GM19397 (cell line): ENCODE data around the gene CHAT.

ENCODE experiments used
- ATAC-seq: cut with Tn5 transposase; IDR thresholded peaks from one replicate; pipeline ENCODE4 v1.9.1; 2021; ENCODE audit warnings: mild to moderate bottlenecking, moderate library complexity; ENCODE audit not compliant: unreplicated experiment

CHAT gene

DNA sequence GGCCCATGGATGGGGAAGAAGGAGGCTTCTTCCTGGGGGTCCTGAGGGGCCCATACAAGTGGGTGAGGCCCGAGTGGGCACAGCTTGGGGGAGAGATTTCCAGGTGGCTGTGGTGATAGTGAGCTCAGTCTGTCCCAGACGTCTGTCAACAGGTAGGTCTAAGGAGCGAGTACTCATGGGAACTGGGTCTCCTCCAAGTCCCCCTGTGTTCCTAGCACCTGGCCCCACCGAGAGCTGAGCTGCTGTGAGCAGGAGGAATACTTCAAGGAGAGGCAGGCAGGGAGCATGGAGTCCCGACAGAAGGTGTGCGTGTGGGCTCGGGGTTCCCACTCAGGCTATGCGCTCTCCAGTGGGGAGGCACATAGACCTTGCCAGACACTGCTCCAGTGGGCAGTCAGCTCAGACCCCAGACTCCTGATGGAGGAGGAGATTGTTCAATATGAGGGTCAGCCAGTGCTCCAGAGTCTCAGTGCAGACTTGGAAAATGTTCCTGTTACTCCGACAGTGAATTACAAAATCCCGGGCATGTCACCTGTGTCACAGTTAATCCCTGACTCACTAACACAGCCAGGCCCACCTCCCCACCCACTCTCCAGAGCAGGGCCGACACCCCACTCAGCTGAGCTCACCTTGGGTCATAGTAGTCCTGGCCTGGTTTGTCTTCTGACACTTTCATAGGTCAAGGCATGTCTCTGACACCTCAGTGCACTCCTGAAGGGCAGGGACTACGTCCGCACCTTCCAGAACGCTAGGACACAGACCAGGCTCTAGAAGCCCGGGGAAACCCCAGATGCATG, 37.4 kb downstream of the CHAT start:
- ATAC-seq = no peak

DNA sequence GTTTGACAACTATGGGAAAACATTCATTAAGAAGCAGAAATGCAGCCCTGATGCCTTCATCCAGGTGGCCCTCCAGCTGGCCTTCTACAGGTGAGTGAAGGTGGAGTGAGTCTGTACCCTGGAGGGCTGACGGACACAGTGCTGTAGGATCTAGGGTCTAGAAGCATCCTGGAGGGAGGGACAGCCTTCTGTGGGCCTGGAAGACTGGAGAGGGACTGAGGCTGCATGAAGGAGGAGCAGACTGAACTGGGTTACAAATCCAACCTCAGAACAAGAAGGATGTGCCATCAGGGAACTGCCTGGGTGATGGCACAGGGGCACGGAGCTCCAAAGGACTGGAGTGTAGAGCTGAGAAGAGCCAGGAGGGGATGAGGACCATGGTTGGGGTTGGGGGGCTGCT, 38.1 kb downstream of the CHAT start:
- ATAC-seq = no peak

DNA sequence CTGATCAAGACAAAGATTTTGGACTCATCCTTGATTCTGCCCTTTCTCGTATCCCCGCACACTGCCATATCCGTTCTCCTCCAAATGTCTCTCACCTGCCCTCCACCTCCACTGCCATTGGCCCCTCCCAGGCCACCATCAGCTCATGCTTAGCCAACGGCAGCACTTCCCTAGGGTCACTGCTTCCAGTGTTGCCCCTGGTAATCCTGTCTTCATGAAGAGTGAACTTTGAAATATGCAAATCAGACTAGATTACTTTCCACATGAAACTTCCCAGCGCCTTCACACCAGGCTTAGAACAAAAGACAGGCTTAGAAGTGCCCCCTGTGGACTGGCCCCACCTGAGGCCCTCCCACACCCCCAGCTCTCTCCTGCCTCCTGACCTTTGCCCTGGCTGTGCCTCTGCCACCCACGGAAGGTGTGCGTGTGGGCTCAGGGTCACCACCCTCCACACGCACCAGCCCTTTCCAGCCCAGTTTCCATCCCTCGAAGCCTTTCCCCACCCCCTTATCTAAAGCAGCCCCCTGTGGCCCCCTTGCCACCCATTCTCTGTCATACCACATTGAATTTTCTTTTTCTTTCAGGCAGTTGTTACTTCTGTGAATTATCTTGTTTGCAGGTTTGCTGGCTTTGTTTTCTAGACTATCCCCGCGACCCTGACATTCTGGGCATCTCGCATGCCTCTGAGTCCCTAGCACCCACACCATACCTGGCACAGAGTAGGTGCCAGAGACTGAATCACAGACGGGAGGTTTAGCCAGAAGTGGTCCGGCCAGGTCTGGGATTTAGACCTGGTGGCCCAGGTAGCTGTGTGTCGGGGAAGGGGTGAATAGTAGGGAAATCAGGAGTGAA, 38.8 kb downstream of the CHAT start:
- ATAC-seq = no peak

DNA sequence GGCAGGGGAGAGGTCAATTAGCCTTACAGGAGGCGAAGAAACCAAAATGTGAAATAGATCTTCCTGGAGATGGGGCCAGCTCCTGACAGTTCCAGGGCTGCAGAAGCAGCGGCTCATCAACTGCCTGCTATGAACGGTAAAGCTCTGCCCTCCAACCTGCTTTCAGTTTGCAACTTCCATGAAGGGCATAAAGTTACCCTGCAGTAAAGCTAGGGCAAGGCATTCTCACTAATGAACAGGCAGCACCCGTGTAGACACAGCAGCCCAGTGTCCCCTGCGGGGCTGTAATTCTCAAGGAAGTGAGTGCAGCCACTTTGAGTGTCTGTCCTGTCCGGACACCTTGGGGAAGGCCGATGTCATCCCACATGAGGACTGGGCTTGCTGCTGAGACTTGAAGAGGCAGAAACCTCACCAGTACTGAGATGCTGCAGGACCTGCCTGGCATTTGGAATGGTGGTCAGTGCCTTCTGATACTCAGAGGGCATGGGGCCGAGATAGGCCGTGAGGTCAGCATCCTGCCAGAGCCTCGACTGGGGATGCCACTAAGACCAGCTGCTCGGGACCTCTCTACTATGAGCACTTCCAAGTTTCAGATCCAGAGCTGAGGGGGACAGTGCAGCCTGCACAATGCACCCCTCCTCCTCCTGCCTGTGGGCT, 39.6 kb downstream of the CHAT start:
- ATAC-seq = no peak

DNA sequence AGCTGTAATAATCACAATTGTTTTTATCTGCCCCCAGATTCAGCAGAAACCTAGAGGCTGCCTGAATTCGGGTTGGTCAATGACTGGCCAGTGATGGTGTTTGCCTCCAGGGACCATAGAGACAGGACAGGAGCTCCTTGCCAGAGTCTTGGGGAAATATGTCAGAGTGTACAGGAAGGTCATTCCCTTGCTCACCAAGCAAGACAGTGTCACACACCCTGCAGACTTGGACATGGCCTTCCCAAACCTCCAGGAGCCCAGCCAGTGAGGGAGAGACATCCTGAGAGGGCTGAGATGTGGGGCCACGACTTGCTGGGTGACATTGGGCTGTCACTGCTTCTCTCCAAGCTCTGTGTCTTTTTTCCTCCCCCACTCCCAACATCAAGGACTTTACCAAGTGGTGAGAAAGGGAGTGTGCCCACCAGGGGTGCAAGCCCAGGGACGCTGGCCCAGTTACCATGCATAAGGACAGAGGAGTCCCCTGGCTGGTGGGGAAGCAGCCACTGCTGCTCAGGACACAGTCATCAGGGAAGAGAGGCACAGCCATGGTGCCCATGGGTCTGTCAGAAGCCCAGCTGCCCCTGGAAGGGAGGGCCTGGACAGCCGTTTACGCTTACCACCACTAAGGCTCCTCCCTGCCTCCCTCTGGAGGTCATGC, 40.3 kb downstream of the CHAT start:
- ATAC-seq = no peak

DNA sequence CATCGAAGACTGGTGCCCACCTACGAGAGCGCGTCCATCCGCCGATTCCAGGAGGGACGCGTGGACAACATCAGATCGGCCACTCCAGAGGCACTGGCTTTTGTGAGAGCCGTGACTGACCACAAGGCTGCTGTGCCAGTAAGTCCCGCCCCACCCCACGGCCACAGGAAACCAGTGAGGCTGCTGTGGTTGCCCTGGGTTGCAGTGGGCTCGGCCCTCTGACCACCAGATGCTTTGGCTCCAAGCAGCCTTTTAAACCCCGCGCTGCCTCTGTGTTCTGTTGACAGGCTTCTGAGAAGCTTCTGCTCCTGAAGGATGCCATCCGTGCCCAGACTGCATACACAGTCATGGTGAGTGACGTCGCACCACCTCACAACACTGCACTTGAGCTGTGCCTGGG, 41.3 kb downstream of the CHAT start:
- ATAC-seq = no peak

DNA sequence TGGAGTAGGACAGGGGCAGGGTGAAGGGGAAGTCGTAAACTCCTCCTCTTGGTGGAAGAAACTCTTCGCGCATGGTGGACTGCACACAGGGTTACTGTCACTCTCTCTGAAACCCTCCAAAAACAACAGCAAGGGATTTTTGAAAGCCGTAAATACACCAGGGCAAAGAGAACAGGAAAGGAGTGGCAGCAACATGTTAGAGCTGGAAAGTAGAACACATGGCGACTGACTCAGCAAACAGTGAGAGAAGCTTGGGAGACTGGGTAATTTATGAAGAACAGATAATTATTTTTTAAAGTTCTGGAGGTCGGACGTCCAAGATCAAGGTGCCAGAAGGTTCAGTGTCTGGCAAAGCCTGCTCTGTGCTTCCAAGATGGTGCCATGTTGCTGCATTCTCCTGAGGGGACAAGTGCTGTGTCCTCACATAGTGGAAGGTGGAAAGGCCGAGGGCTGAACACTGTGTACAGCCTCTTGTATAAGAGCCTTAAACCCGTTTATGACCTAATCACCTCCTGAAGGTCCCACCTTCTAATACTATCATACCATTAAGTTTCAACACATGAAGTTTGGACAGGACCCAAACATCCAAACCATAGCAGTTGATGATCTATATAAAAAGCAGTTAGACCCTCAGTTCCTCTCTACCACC, 43.1 kb downstream of the CHAT start:
- ATAC-seq = no peak

DNA sequence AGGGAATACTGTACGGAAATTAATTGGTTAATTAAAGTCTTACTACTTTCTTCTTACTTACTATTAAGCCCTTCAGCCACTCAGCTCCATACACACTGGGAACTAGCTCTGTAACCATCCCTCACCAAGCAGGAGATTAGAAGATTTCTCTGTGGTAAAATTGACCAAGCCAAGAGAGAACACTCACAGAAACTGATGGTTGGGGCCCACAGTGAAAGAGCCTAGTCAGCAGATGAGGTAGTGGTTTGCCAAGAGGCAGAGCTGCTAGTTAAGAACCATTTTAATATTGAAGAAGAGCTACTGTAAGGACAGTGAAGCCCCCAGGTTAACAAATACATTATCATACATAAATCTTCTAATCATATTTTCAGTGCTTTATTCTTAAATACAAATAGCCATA, 43.8 kb downstream of the CHAT start:
- no peak for ATAC-seq

DNA sequence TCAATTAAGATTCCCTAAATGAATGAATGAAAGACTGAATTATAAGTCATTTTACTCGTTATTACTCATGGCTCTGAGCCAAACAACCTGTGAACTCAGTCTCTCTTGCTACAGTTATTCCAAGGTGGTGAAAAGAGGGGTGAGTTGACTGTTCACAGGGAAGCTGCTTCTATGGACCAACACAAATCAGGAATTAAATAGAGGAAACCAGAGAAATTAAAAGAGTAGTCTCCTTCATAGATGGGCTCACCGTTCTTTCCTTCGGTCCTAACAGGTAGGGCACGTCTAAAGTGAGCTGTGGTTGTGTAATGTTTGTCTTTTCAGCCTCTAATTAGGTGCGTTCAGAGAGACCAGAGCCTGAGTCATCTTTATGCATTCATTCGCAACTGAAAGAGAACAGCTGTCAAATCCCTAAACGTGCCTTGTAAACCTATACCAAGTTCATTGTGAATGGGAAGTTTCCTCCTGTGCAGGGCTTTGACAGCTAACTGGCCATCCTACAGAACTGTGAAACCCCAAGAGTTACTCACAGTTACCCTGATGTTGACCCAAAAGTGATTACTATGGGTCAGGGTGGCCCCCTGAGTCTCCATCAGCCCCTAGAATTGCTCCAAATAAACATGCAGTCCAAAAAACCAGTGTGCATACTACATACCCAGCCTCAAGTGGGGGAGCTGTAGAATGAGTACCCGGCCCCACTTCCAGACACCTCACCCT, 47.5 kb downstream of the CHAT start:
- ATAC-seq = no peak

DNA sequence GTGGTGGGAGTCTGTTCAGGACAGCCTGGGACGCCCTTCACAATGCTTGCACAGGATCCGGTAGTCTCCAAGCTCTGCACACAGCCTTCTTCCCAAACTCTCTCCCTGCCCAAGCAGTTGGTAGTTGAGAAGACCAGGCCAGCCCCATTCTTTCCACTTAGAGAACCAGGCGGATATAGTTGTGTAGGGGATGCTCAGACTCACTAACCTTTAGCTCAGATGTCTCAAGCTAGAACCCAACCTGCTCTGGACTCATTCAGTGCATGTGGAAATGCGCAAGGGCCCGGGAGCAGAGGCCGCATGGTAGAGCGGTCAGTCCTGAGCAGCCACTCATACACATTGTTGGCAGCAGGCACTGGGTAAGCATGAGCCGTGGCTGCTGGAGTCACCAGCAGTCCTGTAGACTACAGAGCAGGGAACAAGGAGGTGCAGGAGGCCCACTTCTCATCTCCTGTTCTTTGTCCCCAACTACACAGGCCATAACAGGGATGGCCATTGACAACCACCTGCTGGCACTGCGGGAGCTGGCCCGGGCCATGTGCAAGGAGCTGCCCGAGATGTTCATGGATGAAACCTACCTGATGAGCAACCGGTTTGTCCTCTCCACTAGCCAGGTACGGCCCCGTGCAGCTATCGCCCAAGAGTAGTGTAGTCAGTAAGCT, 48.5 kb downstream of the CHAT start:
- no peak for ATAC-seq

DNA sequence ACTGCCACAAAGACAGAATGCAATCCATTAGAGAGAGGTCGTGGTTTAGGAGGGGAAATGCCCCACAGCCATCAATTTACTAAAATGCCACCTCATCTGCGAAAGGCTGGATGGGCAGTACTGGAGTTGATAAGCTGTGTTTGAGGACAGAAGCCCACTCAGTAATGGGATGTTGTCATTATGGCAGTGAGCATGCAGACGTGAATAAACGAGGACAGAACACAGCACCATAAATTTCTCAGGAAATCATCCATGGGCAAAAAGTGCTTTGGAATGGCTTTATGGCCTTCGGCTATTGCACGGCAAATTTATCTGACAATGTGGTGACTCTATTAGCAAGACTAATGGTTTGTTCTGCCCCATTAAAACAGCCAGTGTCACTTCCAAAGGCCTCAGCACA, 49.8 kb downstream of the CHAT start:
- no peak for ATAC-seq

DNA sequence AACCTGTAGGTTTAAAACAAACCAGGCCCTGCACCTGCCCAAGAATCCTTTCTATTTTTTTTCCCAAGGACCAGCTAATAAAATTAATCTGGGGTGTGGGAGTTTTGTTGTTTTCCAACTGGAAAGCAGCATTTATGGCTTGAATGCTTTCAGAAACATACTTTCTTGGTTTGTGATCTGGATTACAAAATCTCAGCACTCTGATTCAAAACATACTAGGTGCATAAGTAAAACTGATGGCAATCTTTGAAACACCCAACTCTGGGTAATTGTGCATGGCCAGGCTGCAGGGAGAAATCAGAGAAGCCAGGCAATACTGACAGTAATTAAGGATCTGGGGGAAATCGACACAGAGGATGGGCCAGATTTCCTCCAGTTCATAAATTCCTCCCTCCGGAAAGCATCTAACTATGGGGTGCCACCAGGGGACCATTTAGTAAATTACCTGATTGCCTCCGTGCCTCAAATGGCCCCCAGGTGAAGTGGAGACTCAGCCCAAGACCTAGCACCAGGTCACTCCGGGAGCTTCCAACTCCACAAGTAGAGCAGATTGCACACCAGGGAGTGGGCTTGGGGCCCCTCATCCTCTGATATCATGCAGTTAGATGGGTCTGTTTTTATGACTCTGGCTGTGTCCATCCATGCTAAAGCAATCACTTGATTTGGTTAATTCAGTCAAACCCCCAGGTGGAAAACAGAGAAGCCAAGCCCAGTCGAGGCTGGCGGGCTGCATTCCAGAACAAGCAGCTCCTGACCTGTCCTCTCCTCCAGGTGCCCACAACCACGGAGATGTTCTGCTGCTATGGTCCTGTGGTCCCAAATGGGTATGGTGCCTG, 50.4 kb downstream of the CHAT start:
- ATAC-seq = no peak

DNA sequence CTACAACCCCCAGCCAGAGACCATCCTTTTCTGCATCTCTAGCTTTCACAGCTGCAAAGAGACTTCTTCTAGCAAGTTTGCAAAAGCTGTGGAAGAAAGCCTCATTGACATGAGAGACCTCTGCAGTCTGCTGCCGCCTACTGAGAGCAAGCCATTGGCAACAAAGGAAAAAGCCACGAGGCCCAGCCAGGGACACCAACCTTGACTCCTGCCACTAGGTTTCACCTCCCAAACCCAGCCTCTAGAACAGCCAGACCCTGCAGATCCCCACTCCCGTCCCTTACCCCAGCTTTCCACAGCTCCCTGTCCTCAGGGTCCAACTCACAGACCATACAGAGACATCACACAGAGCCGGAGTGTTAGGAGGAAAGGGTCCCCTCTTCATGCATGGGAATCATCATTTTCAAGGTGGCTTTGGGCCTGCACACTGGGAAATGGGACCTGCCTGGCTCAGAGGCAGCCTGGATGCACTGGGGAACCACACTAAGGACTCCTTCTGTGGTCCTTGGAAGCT, 51.1 kb downstream of the CHAT start:
- ATAC-seq = no peak

DNA sequence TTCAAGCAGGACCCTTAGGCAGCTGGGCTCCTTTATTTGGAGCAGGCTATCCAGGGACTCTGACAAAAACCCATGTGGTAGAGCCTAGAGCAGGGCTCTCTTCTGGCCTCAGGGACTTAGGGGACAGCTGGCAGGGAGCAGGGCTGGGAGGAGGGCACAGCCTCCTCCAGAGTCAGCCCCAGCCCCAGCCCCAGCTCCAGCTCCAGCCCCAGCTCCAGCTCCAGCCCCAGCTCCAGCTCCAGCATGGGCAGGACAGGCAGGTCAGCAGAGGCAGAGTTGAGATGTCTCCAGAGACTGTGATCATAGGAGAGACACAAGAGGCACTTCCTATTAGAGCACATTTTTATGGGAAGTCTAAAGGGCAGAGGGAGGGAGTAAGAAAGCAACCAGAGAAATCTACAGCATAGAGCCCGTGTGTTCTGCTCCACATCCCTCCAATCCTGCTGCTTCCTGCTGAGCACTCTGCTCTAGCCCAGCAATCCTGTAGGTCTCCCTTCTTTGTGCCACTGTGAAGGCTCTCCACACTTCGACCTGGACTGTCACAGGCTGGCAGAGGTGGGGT, 52.3 kb downstream of the CHAT start:
- ATAC-seq = no peak

DNA sequence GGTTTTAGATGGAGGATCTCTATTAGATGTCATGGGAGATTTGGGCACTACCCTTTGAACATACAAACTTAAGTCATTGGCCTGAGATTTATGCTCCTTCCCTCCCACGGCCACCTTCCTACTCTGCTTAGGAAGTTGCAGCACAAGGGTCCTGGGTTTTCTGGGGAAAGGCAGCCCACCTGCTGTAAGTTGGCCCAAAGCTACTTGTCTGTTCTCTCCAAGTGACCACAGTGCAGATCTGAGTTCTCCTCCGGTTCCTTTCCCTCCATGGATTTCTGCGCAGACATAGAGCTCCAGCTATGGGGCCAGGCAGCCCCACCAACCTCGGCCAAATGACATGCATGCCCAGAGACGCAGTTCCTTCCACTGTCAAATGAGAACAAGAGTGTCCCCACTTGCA, 52.8 kb downstream of the CHAT start:
- no peak for ATAC-seq

DNA sequence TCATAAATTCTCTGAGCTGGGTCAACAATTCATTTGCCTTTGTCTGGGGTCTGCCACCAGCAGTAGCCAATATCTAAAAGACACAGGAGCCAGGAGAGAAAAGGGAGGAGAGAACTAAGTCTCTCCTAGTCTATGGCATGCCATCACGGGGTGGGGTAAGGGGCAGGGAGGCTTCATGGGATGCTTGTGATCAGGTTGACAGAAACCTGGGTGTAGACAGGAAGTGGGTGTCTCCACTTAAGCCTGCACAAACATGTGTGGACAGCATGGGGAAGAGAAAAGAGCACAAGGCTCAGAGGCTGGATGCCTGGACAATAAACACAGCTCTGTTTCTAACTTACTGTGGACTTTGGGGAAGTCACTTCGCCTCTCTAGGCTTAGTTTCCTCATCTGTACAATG, 54.2 kb downstream of the CHAT start:
- ATAC-seq = no peak

DNA sequence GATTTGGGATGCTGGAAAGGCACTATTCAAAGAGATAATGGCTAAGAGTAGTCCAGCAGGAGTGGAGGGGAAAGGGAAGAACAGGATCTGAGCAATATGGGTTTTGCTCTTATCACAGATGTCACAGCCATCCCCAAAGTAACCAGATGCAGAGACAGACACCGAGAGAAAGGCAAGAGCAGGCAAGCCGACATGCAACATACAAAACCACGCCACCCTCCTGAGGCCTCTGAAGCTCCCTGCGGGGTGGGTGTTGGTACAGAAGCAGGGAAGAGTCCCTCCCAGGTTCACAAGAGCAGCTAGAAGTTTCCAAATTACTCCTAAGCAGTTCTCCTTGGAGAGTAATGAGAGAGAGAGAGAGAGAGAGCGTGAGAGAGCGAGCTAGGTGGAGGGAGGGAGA, 54.8 kb downstream of the CHAT start:
- no peak for ATAC-seq

DNA sequence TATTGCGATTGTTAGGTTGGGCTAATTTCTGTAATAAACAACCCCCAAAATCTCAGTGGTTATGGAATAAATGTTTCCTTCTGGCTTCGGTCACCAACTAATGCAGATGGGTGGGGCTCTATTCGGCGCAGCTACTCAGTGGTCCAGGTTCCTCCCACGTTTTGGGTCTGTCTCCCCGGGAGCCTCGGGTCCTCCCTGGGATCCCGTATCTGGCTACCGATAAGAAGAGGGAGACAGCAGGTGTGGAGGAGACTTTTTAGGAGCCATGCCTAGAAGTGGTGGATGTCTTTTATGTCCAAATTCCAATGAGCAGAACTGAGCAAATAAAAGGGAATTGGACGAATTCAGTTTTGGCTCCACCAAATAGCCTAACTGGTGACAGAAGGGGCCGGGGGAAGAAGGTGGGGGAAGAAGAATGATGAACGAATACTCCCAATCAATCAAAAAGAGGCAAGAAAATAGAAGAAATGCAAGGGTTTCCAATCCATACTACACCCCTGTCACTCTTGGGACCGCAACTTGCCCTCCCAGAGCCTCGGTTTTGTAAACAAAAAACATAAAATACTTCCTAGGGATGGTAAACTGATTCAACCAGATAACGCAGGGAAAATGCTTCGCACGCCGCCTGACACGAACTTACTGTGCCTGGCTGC, 65.1 kb downstream of the CHAT start:
- ATAC-seq = no peak
